Right lobe of liver (tissue), 6 donors: ENCODE results near the gene GFRA1. TPM values are rescaled to one million over a fixed set of nuclear protein-coding genes. Genes with fewer than 3 reads are reported as not detected.

Source experiments
- ATAC-seq, 4 donors: fragments of 200-7000 bp; cut with Tn5 transposase; one replicate each; pipeline ENCODE4 v1.9.1; 2020; ENCODE audit warnings: mild to moderate bottlenecking in 4 of 4, moderate library complexity in 4 of 4
- DNase-seq, 3 donors: peaks; one replicate each; pipeline ENCODE4 v3.0.0-alpha.2; 2020
- H3K27ac ChIP-seq, 3 donors: fragments of 200-600 bp; one replicate each; pipeline ENCODE4 v1.8.0; 2022
- H3K27me3 ChIP-seq, 2 donors: fragments of 200-600 bp; one replicate each; pipeline ENCODE4 v1.8.0; 2022
- H3K36me3 ChIP-seq, 4 donors: fragments of 200-600 bp; sonication (generic) in 1 of 4; one replicate each; pipeline versions ENCODE4 v1.5.1 to v1.8.0; 2017 to 2022; ENCODE audit warnings: control low read depth in 1 of 4
- H3K4me1 ChIP-seq, 4 donors: fragments of 200-600 bp; sonication (generic) in 1 of 4; one replicate each; pipeline versions ENCODE4 v1.5.1 to v1.8.0; 2017 to 2022; ENCODE audit warnings: control low read depth in 1 of 4
- H3K4me3 ChIP-seq, 3 donors: fragments of 200-600 bp; one replicate each; pipeline ENCODE4 v1.8.0; 2022
- H3K9me3 ChIP-seq, 4 donors: fragments of 200-600 bp; sonication (generic) in 1 of 4; one replicate each; pipeline versions ENCODE4 v1.5.1 to v1.8.0; 2017 to 2022; ENCODE audit warnings: control low read depth in 1 of 4
- POLR2A ChIP-seq: fragments of 450-650 bp; IDR thresholded peaks from one replicate; pipeline ENCODE4 v1.6.1; 2017; ENCODE audit warnings: antibody characterized with exemption, mild to moderate bottlenecking
- WGBS: methylation state at CpG from one replicate; pipeline ENCODE4 v1.1.6; 2018; ENCODE audit warnings: low coverage, low lambda C conversion rate; ENCODE audit not compliant: insufficient coverage; ENCODE audit errors: missing lambda C conversion rate; 5-methylcytosine and 5-hydroxymethylcytosine counted together
- intact Hi-C, 2 donors: fragments of 100-400 bp; cut with DNase I; formaldehyde crosslinking; loops; one replicate each; pipeline versions ENCODE4 v1.11.2 to v1.14.1; 2022
- total RNA-seq, 6 experiments: library from RNA; depleted of rRNA in 2 of 6; stranded (reverse); fragments of >200 nt in 2 of 6; fragmentation: NEBNext Ultra II Directional in 3 of 6; extraction: Animal tissue kit (Norgen Biotek cat#: 25700) in 3 of 6; gene quantifications; one replicate each; pipeline versions ENCODE4 v1.1.0 to v1.2.4, GENCODE V29; 2016 to 2023
- TF ChIP-seq, protein P1 (sequence below), 4 donors: fragments of 200-600 bp in 3 of 4; fragments of 450-650 bp in 1 of 4; IDR thresholded peaks; one replicate each; pipeline versions ENCODE4 v1.5.1 to v1.8.0; 2016 to 2022; ENCODE audit warnings: antibody characterized with exemption in 4 of 4, mild to moderate bottlenecking in 2 of 4
- donor health status: DM: no; HTN: yes; CAD: no.
- donor health status: DM: no; HTN: no; CAD: no.
- donor health status: DM: no; HTN: no; CAD: no.
- donor health status: DM: no; HTN: yes; CAD: no.
- donor health status: DM: no; HTN: yes; CAD: no.

The GFRA1 gene
- total RNA-seq, 6 experiments from 2014 or later, result 17.9 to 67.8 (median 42.8) TPM

DNA sequence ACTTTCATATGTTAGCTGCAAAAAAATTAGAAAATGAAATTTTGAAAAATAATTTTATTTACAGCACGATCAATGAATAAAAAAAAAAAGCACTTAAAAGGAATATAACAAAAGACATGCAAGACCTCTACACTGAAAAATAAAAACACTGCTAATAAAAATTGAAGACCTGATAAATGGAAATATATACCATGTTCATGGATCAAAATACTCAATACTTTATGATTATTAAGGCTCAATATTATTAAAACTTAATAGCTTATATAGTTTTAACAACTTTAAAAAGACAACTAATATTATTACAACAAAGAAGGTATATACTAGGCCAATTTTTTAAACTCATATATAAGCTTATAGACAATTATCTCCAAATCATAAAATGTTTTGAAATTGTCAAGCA, 143.0 kb downstream of the GFRA1 start:
- no peaks in the 10 kb centered on the region for H3K27me3 ChIP-seq
- 93% methylated on average over 1 of the region's 1 CpG for WGBS
- ATAC-seq (no peak), DNase-seq (no peak)
- intact Hi-C loops, result no loop called here
- no peaks in the 10 kb centered on the region for H3K4me1 ChIP-seq
- peaks cover 0 to 5% (median 0%) of the 10 kb centered on the region in 4 donors for H3K9me3 ChIP-seq
- H3K36me3 ChIP-seq, result peaks cover 0 to 2% (median 0%) of the 10 kb centered on the region in 4 donors
- no peak overlapping the region for H3K4me3 ChIP-seq
- no peak overlapping the region for H3K27ac ChIP-seq
- TF ChIP-seq, protein P1, sequence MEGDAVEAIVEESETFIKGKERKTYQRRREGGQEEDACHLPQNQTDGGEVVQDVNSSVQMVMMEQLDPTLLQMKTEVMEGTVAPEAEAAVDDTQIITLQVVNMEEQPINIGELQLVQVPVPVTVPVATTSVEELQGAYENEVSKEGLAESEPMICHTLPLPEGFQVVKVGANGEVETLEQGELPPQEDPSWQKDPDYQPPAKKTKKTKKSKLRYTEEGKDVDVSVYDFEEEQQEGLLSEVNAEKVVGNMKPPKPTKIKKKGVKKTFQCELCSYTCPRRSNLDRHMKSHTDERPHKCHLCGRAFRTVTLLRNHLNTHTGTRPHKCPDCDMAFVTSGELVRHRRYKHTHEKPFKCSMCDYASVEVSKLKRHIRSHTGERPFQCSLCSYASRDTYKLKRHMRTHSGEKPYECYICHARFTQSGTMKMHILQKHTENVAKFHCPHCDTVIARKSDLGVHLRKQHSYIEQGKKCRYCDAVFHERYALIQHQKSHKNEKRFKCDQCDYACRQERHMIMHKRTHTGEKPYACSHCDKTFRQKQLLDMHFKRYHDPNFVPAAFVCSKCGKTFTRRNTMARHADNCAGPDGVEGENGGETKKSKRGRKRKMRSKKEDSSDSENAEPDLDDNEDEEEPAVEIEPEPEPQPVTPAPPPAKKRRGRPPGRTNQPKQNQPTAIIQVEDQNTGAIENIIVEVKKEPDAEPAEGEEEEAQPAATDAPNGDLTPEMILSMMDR (IDR thresholded peaks at IDR 0.05), result no peak
- no peak for TF ChIP-seq POLR2A

DNA sequence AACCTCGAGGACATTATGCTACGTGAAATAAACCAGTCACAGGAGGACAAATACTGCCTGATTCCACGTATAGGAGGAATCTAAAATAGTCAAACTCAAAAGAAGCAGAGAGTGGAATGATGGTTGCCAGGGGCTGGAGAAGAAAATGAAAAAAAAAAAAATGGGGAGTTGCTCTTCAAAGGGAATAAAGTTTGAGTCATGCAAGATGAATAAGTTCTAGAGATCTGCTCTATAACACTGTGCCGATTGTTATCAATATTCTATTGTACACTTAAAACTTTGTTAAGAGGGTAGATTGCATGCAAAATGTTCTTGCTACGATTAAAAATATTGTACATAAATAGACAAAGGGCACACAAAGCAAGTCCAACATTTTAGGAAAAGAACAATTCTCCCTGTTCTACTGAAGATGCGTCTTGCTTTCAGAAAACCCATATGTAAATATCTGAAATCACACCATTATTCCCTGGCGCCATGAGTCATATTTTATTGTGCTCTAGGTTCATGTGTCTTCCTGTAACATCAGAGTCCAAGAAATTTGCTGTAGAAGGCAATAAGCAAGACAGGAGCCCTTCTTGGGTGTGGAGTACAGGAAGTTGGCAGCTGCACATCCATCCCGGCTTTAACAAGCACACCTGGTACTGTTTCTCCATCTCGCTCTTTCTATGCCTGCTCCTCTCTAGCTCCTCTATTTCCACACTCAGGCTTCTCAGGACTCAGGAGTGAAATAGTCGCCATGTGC, 145.9 kb downstream of the GFRA1 start:
- Histone ChIP-seq H3K4me3 (no peak overlapping the region), H3K36me3 (peaks cover 0 to 3% (median 0%) of the 10 kb centered on the region in 4 donors), H3K27ac (no peak overlapping the region), H3K4me1 (no peaks in the 10 kb centered on the region), H3K27me3 (no peaks in the 10 kb centered on the region), H3K9me3 (peaks cover 0 to 5% (median 0%) of the 10 kb centered on the region in 4 donors)
- DNase-seq (no peak), ATAC-seq (no peak)
- intact Hi-C loops, result no loop called here
- WGBS, result 88% methylated on average over 7 of the region's 10 CpGs
- no peak for TF ChIP-seq POLR2A

DNA sequence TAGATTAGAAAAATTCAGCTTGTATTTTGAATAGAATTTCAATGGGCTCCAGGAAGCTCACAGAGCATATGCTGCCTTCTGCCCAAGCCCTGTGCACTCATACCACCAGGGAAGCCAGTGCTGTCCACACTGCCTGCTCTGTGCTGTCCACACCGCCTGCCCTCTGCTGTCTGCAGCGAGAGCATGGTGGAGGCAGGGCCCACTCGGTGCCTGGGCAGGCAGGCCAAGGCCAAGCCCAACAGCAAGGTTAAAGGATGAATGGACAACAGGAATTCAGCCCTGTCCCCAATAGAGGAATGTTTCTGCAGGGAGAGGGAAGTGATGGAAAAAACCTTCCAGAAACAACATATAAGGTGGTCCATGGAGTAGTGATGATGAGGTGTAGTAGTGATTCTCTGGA, 146.8 kb downstream of the GFRA1 start:
- DNase-seq, result no peak
- Histone ChIP-seq H3K4me1 (no peaks in the 10 kb centered on the region), H3K27ac (no peak overlapping the region), H3K9me3 (peaks cover 0 to 5% (median 0%) of the 10 kb centered on the region in 4 donors), H3K36me3 (peaks cover 0 to 3% (median 0%) of the 10 kb centered on the region in 4 donors), H3K4me3 (no peak overlapping the region), H3K27me3 (no peaks in the 10 kb centered on the region)
- ATAC-seq, result peak in 1 of 4 donors; percentile 44
- TF ChIP-seq, protein P1 (IDR thresholded peaks at IDR 0.05), result no peak
- TF ChIP-seq POLR2A, result no peak
- 80% methylated on average over 1 of the region's 3 CpGs for WGBS
- intact Hi-C loops, result no loop called here

DNA sequence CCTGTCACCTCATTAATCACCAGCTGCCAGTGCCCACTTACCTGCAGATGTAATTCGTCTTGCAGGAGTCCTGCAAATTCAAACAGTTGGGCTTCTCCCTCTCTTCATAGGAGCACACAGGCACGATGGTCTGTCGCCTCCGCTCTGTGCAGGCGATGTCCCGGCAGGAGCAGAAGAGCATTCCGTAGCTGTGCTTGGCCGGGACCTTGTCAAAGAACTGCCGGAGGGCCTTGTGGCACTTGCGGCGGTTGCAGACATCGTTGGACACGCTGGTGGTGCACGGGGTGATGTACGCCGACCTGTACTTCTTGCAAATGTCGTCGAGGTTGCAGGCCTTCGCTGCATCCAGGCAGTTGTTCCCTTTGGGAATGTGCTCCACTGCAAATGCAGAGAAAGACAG, 147.8 kb downstream of the GFRA1 start:
- DNase-seq, result no peak
- intact Hi-C loops, result no loop called here
- WGBS, result 80% methylated on average over 15 of the region's 19 CpGs

DNA sequence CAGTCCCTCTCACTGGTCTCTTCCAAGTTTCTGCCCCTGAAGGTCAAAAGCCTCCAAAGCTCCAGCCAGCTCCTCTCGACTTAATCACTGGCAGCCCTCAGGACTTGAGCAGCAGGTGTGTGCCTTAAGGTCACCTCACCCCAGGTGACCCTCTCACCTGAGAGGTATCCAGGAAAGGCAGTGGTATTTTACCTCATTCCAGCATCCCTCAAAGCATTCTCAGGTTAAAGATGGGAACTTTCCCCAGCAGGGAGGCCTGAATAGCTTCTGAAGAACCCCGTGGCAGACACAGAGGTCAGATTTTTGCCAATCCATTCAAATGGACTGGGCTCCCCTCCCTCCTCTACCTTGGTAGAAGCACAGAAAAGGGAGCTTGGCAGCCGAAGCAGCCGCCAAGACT, 148.2 kb downstream of the GFRA1 start:
- 61% methylated on average over 4 of the region's 4 CpGs for WGBS
- no peaks in the 10 kb centered on the region for H3K27me3 ChIP-seq
- H3K27ac ChIP-seq, result no peak overlapping the region
- peaks cover 0 to 3% (median 0%) of the 10 kb centered on the region in 4 donors for H3K36me3 ChIP-seq
- TF ChIP-seq, protein P1 (IDR thresholded peaks at IDR 0.05), result no peak
- TF ChIP-seq POLR2A, result no peak
- H3K4me3 ChIP-seq, result no peak overlapping the region
- intact Hi-C loops, result no loop called here
- peaks cover 0 to 5% (median 0%) of the 10 kb centered on the region in 4 donors for H3K9me3 ChIP-seq
- no peak for ATAC-seq
- H3K4me1 ChIP-seq, result no peaks in the 10 kb centered on the region
- DNase-seq, result no peak

More for the DNA sequence above, 147.8 kb downstream of the GFRA1 start:
- Histone ChIP-seq H3K4me3 (no peak overlapping the region), H3K27me3 (no peaks in the 10 kb centered on the region), H3K27ac (no peak overlapping the region), H3K9me3 (peaks cover 0 to 5% (median 0%) of the 10 kb centered on the region in 4 donors), H3K4me1 (no peaks in the 10 kb centered on the region), H3K36me3 (peaks cover 0 to 3% (median 0%) of the 10 kb centered on the region in 4 donors)
- ATAC-seq, result no peak
- TF ChIP-seq POLR2A, result no peak
- TF ChIP-seq, protein P1 (IDR thresholded peaks at IDR 0.05), result no peak
